Measurements from ENCODE around the gene MT1B. TPM values are rescaled to one million over a fixed set of nuclear protein-coding genes. Genes with fewer than 3 reads are reported as not detected.

The MT1B gene
- total RNA-seq, 4 donors from 2014 or later, result not detected

DNA sequence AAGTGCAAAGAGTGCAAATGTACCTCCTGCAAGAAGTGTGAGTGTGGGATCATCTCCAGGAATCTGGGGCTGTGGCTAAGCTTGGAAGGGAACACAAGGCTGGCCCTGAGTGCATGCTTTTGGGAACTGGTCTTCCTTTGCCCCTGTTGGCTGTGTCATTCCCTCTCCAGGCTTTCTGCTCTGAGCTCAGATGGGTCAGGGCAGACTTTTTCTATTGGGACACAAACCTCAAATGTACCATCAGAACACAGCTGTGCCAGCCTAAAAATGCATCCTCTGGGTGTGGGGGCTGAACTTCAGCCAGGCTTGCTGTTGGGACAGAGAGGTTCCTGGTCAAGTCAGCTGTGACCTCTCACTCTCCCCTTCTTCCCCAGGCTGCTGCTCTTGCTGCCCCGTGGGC, 914 bp downstream of the MT1B start:
- no peak overlapping the region for H3K4me3 ChIP-seq (replicated peaks in 1 of 3)
- no peak overlapping the region for H3K27ac ChIP-seq
- no peaks in the 10 kb centered on the region for H3K4me1 ChIP-seq
- DNase-seq, result no peak
- intact Hi-C loops (cut with DNase I), result no loop called here
- no peaks in the 10 kb centered on the region for H3K36me3 ChIP-seq
- WGBS, 2 donors, result 38 to 54% methylated on average over 1 of the region's 1 CpG
- no peaks in the 10 kb centered on the region for H3K9me3 ChIP-seq
- no peaks in the 10 kb centered on the region for H3K27me3 ChIP-seq
- TF ChIP-seq POLR2A (IDR thresholded peaks at IDR 0.05), result no peak
- TF ChIP-seq, protein P1, sequence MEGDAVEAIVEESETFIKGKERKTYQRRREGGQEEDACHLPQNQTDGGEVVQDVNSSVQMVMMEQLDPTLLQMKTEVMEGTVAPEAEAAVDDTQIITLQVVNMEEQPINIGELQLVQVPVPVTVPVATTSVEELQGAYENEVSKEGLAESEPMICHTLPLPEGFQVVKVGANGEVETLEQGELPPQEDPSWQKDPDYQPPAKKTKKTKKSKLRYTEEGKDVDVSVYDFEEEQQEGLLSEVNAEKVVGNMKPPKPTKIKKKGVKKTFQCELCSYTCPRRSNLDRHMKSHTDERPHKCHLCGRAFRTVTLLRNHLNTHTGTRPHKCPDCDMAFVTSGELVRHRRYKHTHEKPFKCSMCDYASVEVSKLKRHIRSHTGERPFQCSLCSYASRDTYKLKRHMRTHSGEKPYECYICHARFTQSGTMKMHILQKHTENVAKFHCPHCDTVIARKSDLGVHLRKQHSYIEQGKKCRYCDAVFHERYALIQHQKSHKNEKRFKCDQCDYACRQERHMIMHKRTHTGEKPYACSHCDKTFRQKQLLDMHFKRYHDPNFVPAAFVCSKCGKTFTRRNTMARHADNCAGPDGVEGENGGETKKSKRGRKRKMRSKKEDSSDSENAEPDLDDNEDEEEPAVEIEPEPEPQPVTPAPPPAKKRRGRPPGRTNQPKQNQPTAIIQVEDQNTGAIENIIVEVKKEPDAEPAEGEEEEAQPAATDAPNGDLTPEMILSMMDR (IDR thresholded peaks at IDR 0.05), result no peak

DNA sequence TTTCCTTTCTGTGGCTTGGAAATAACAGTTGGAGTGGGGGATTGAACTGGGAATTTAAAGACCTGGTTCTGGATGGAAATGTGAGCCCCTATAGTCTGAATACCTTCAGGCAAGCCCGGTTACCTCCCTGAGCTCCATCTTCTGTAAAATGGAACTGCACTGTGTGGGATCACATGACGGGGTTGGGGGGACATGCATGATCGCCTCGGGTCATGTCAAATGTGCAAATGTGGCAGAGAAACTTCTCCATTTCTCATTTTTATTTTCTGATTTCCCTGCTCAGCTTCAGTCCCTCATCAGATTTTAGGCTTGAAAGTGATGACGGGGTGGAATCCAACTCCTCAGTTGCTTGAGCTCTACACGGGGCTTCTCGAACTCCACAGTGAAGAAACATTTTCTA, 1.5 kb downstream of the MT1B start:
- no peak for DNase-seq
- Histone ChIP-seq H3K36me3 (no peaks in the 10 kb centered on the region), H3K27me3 (no peaks in the 10 kb centered on the region), H3K4me1 (peaks cover 0 to under 1% of the 10 kb centered on the region in 2 donors), H3K4me3 (replicated peaks in 1 of 3) (no peak overlapping the region), H3K9me3 (no peaks in the 10 kb centered on the region), H3K27ac (no peak overlapping the region)
- TF ChIP-seq, protein P1 (IDR thresholded peaks at IDR 0.05), result no peak
- intact Hi-C loops (cut with DNase I), result no loop called here
- WGBS, 2 donors, result 78 to 88% methylated on average over 7 of the region's 7 CpGs

DNA sequence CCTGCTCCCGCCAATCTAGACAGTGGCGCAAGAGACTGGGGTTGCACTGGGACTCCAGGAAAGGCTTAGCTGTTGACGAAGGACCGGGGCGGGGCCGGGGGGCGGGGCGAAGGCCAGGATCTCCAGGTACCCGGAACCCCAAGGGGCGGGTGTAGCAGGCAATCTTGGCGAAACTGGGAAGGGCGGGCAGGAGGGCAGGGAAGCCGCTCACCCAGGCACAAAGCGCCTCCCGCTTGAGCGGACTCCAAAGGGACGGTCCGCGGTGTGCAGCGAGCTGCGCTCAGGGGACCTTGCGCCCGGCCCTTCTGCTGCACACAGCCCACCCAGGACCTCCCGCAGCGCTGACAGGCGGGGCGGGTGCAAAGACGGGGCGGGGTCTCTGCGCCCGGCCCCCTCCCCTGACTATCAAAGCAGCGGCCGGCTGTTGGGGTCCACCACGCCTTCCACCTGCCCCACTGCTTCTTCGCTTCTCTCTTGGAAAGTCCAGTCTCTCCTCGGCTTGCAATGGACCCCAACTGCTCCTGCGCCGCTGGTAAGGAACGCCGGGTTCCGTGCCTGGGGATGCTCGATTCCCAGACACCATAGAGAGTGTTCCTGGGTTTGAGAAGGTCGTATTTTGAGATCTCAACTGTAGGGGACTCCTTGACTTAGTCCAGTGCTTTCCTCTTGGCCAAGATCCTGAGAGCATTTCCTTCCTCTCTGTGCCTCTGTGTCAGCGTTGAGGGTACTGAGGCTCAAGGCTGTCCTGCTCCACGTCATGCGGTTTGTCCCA, 6.1 kb downstream of the MT1B start, which contains the start of gene MT1F:
Gene MT1F (plus strand): TSS at position 405 of the 772 bp plus-strand sequence. CDS start 100 bp downstream, at position 505.
- Histone ChIP-seq H3K4me1 (peaks cover 8 to 12% of the 10 kb centered on the region in 2 donors), H3K36me3 (no peaks in the 10 kb centered on the region), H3K27me3 (no peaks in the 10 kb centered on the region), H3K9me3 (no peaks in the 10 kb centered on the region), H3K4me3 (replicated peaks in 1 of 3) (peak within 1 kb of the TSS; percentile 11 to 51 (median 46)), H3K27ac (peak within 1 kb of the TSS; percentile 64 to 72 (median 70))
- peak; percentile 21 to 87 for TF ChIP-seq POLR2A (IDR thresholded peaks at IDR 0.05)
- TF ChIP-seq, protein P1 (IDR thresholded peaks at IDR 0.05), result peak in 2 of 6 experiments; percentile 7 to 19
- 1% methylated on average over 21 to 33 of the region's 46 CpGs for WGBS, 2 donors
- intact Hi-C loops (cut with DNase I), result no loop called here
- DNase-seq, result peak; percentile 99

DNA sequence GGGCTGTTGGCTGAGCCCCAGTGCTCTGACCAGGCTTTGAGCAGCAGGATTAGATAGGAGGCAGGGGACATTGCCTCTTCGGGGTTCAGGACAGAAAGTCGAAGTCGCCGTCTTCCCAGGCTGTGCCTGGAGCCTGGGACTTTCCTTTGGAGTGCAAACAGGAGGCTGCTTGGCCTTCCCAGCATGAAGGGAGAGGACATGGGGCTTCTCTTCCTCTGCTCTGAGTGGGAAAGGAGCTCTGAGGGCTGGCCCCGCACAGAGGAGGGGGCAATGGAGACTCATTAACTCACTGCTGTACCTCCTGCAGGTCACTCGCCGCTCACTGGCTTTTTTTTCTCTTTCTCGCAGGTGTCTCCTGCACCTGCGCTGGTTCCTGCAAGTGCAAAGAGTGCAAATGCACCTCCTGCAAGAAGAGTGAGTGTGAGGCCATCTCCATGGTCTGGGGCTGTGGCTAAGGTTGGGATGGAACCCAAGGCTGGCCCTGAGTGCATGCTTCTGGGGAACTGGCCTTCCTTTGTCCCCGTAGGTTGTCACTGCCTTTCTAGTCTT, 6.7 kb downstream of the MT1B start:
- 22% methylated on average over 6 to 10 of the region's 10 CpGs for WGBS, 2 donors

More for the DNA sequence above, 6.7 kb downstream of the MT1B start:
- Histone ChIP-seq H3K9me3 (no peaks in the 10 kb centered on the region), H3K36me3 (no peaks in the 10 kb centered on the region), H3K27me3 (no peaks in the 10 kb centered on the region), H3K4me1 (peaks cover 8 to 12% of the 10 kb centered on the region in 2 donors), H3K27ac (peak overlapping the region; percentile 64 to 72 (median 66)), H3K4me3 (replicated peaks in 1 of 3) (peak overlapping the region; percentile 11 to 51 (median 46))
- TF ChIP-seq, protein P1 (IDR thresholded peaks at IDR 0.05), result no peak
- peak in 1 of 2 donors; percentile 68 for DNase-seq
- intact Hi-C loops (cut with DNase I), result no loop called here

All from thyroid gland (tissue), 4 donors.